ENCODE measurements around the gene ABCD2. TPM values are rescaled to one million over a fixed set of nuclear protein-coding genes. Genes with fewer than 3 reads are reported as not detected.

Gene ABCD2
- total RNA-seq, 1 donor from 2014 or later: under 0.01 TPM

GRCh38 chr12:39502726-39503125, 116.9 kb downstream of the ABCD2 start:
- H3K4me1 ChIP-seq: no peaks in the 10 kb centered on the region
- no peak for TF ChIP-seq CTCF (IDR thresholded peaks at IDR 0.05)
- H3K9me3 ChIP-seq: no peaks in the 10 kb centered on the region
- no peak overlapping the region for H3K4me3 ChIP-seq
- H3K27me3 ChIP-seq: no peaks in the 10 kb centered on the region
- DNase-seq (ENCODE audit: low spot score in 2 of 2): no peak
- intact Hi-C loops (cut with DNase I): no loop called here
- no peaks in the 10 kb centered on the region for H3K36me3 ChIP-seq
- H3K27ac ChIP-seq: no peak overlapping the region

Other genes with a start within 250 kb of the ABCD2 start
- 1.3 TPM for gene KIF21A, start 176.7 kb downstream of the ABCD2 start, total RNA-seq

Data from ascending aorta (tissue), 2 donors.